ENCODE data around the gene REC8.

REC8 gene

GRCh38 chr14:24144451-24144850 lies 27.4 kb upstream of the REC8 start:
- H3K4me3 ChIP-seq (ENCODE audit: low read depth in 1 of 2, low read length in 2 of 2) = no peak overlapping the region; a peak in 1 of 4 replicates
- TF ChIP-seq EZH2 (IDR thresholded peaks at IDR 0.05; ENCODE audit: borderline replicate concordance, low read depth, low read length, severe bottlenecking) (no peak), CTCF (IDR thresholded peaks at IDR 0.05; ENCODE audit: borderline replicate concordance, extremely low read depth, low read length, poor library complexity, severe bottlenecking) (no peak)
- no peaks in the 10 kb centered on the region for H3K27me3 ChIP-seq (ENCODE audit: insufficient read depth, low read length, poor library complexity)
- no peak overlapping the region for H3K27ac ChIP-seq (ENCODE audit: low read length)
- peaks cover 51% of the 10 kb centered on the region for H3K36me3 ChIP-seq (ENCODE audit: insufficient read depth, low read length)
- ATAC-seq (ENCODE audit: insufficient read depth, low read depth) (no peak), DNase-seq (no peak)
- H4K20me1 ChIP-seq (ENCODE audit: insufficient read depth, low read length) = peaks cover 23% of the 10 kb centered on the region
- peak overlapping the region; percentile 93; the same call in 1 of the 2 replicates for H3K4me2 ChIP-seq (ENCODE audit: insufficient read depth, low read length)
- peaks cover 70% of the 10 kb centered on the region for H3K4me1 ChIP-seq (ENCODE audit: insufficient read depth, low read length)
- no peak overlapping the region for H3K9ac ChIP-seq (ENCODE audit: low read depth, low read length)
- no peak overlapping the region for H2AFZ ChIP-seq (ENCODE audit: low read depth, low read length)
- H3K79me2 ChIP-seq (ENCODE audit: insufficient read depth, low read length) = peaks cover 66% of the 10 kb centered on the region
- no peaks in the 10 kb centered on the region for H3K9me3 ChIP-seq (ENCODE audit: insufficient read depth, low read length, severe bottlenecking)

GRCh38 chr14:24145219-24145618 lies 26.7 kb upstream of the REC8 start:
- Histone ChIP-seq H3K4me3 (ENCODE audit: low read depth in 1 of 2, low read length in 2 of 2) (peak overlapping the region; percentile 67 to 76; a peak in 3 of 4 replicates), H3K27ac (ENCODE audit: low read length) (peak overlapping the region; percentile 92), H3K36me3 (ENCODE audit: insufficient read depth, low read length) (peaks cover 56% of the 10 kb centered on the region), H3K27me3 (ENCODE audit: insufficient read depth, low read length, poor library complexity) (no peaks in the 10 kb centered on the region), H3K4me2 (ENCODE audit: insufficient read depth, low read length) (peak overlapping the region; percentile 93), H2AFZ (ENCODE audit: low read depth, low read length) (no peak overlapping the region), H3K9ac (ENCODE audit: low read depth, low read length) (peak overlapping the region; percentile 81), H3K79me2 (ENCODE audit: insufficient read depth, low read length) (peaks cover 65% of the 10 kb centered on the region), H4K20me1 (ENCODE audit: insufficient read depth, low read length) (peaks cover 26% of the 10 kb centered on the region), H3K4me1 (ENCODE audit: insufficient read depth, low read length) (peaks cover 69% of the 10 kb centered on the region), H3K9me3 (ENCODE audit: insufficient read depth, low read length, severe bottlenecking) (no peaks in the 10 kb centered on the region)
- DNase-seq = no peak
- ATAC-seq (ENCODE audit: insufficient read depth, low read depth) = no peak
- TF ChIP-seq EZH2 (IDR thresholded peaks at IDR 0.05; ENCODE audit: borderline replicate concordance, low read depth, low read length, severe bottlenecking) = no peak
- TF ChIP-seq CTCF (IDR thresholded peaks at IDR 0.05; ENCODE audit: borderline replicate concordance, extremely low read depth, low read length, poor library complexity, severe bottlenecking) = no peak

DNA sequence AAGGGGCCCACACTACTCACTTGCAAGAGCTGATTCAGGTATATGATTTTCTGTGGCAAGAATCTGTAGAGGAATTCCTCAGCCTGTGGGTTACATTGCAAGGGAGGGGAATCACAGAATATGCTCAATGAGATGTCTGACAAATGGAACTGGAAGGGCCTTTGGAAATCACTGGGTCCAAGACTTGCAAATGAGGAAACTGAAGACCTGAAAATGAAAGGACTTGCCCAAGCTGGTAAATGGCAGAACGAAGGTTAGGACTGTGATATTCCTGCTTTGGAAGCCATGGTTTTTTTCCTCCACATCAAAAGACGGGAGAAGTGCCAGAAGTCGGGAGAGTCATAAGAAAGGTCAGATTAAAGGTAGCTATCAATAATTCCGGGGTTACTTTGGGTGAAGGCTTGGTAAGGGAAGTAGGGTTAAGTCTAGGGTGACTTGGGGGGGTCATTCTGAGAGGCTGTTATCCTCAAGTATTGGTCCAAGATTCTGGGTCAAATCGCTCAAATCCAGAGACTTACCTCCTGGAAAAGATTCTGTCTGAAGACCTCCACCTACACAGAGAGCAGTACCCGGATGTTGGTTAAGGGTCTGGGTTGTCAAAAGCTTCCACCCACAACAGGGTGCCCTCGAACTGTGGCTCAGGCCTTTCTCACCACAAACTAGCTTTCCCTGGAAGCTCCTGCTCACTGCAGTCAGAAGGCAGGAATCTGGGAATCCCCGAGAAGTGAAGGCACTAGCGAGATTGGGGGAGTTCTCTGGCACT lies 26.0 kb upstream of the REC8 start:
- Histone ChIP-seq H3K27ac (ENCODE audit: low read length) (peak overlapping the region; percentile 92), H3K4me1 (ENCODE audit: insufficient read depth, low read length) (peaks cover 67% of the 10 kb centered on the region), H3K36me3 (ENCODE audit: insufficient read depth, low read length) (peaks cover 60% of the 10 kb centered on the region), H3K9ac (ENCODE audit: low read depth, low read length) (peak overlapping the region; percentile 81), H3K9me3 (ENCODE audit: insufficient read depth, low read length, severe bottlenecking) (no peaks in the 10 kb centered on the region), H2AFZ (ENCODE audit: low read depth, low read length) (peak overlapping the region; percentile 80), H3K4me3 (ENCODE audit: low read depth in 1 of 2, low read length in 2 of 2) (peak overlapping the region; percentile 67 to 76), H4K20me1 (ENCODE audit: insufficient read depth, low read length) (peaks cover 28% of the 10 kb centered on the region), H3K79me2 (ENCODE audit: insufficient read depth, low read length) (peaks cover 58% of the 10 kb centered on the region), H3K27me3 (ENCODE audit: insufficient read depth, low read length, poor library complexity) (no peaks in the 10 kb centered on the region), H3K4me2 (ENCODE audit: insufficient read depth, low read length) (peak overlapping the region; percentile 93)
- no peak for DNase-seq
- ATAC-seq (ENCODE audit: insufficient read depth, low read depth) = no peak
- TF ChIP-seq CTCF (IDR thresholded peaks at IDR 0.05; ENCODE audit: borderline replicate concordance, extremely low read depth, low read length, poor library complexity, severe bottlenecking) (no peak), EZH2 (IDR thresholded peaks at IDR 0.05; ENCODE audit: borderline replicate concordance, low read depth, low read length, severe bottlenecking) (no peak)

Measured in DND-41 (cell line).